Measurements from ENCODE around the gene CALML5. TPM values are rescaled to one million over a fixed set of nuclear protein-coding genes. Genes with fewer than 3 reads are reported as not detected.
A peak's percentile ranks its signal among the peaks of the same experiment; 100 is the strongest.

Gene CALML5
- total RNA-seq, 4 donors from 2014 or later = not detected

GRCh38 chr10:5537684-5538083 is 38.3 kb upstream of the CALML5 start:
- peak; percentile 1 for DNase-seq
- intact Hi-C loops (cut with DNase I; ENCODE audit: low total_unique reads) = no loop called here
- H3K27me3 ChIP-seq = no peaks in the 10 kb centered on the region
- peaks cover 0 to 13% (median 6%) of the 10 kb centered on the region in 4 donors for H3K4me1 ChIP-seq
- H3K27ac ChIP-seq = no peak overlapping the region
- no peaks in the 10 kb centered on the region for H3K36me3 ChIP-seq
- WGBS, 2 donors (ENCODE audit: low coverage in 1 of 2) = 74 to 94% methylated on average over 6 of the region's 6 CpGs
- in situ Hi-C loops (cut with MboI; ENCODE audit: low pct_ligation_motif_present in 1 of 4, low pct_unique_long_range_greater_than_20kb in 1 of 4, low sequenced_read_pairs in 3 of 4) = no loop called here
- TF ChIP-seq POLR2AphosphoS5 (IDR thresholded peaks at IDR 0.05) = no peak
- TF ChIP-seq EP300 (IDR thresholded peaks at IDR 0.05; ENCODE audit: low read depth) = no peak
- TF ChIP-seq POLR2A (IDR thresholded peaks at IDR 0.05) = no peak
- TF ChIP-seq CTCF (IDR thresholded peaks at IDR 0.05) = no peak
- no peaks in the 10 kb centered on the region for H3K9me3 ChIP-seq
- no peak overlapping the region for H3K4me3 ChIP-seq

GRCh38 chr10:5536486-5537081 is 37.2 kb upstream of the CALML5 start:
- in situ Hi-C loops (cut with MboI; ENCODE audit: low pct_ligation_motif_present in 1 of 4, low pct_unique_long_range_greater_than_20kb in 1 of 4, low sequenced_read_pairs in 3 of 4) = no loop called here

GRCh38 chr10:5534880-5535856 is 35.8 kb upstream of the CALML5 start:
- Histone ChIP-seq H3K27ac (peak overlapping the region in 1 of 4 donors; percentile 7), H3K36me3 (no peaks in the 10 kb centered on the region), H3K4me3 (no peak overlapping the region), H3K9me3 (no peaks in the 10 kb centered on the region), H3K27me3 (no peaks in the 10 kb centered on the region), H3K4me1 (peaks cover 0 to 2% (median 0%) of the 10 kb centered on the region in 4 donors)
- WGBS, 2 donors (ENCODE audit: low coverage in 1 of 2) = 71 to 98% methylated on average over 5 to 8 of the region's 8 CpGs
- in situ Hi-C loops (cut with MboI; ENCODE audit: low pct_ligation_motif_present in 1 of 4, low pct_unique_long_range_greater_than_20kb in 1 of 4, low sequenced_read_pairs in 3 of 4) (no loop called here), intact Hi-C loops (cut with DNase I; ENCODE audit: low total_unique reads) (no loop called here)
- no peak for DNase-seq
- no peak for TF ChIP-seq POLR2A (IDR thresholded peaks at IDR 0.05)

More at GRCh38 chr10:5536486-5537081, 37.2 kb upstream of the CALML5 start:
- no peaks in the 10 kb centered on the region for H3K36me3 ChIP-seq
- no peak overlapping the region for H3K27ac ChIP-seq
- no peak overlapping the region for H3K4me3 ChIP-seq
- peaks cover 0 to 12% (median 5%) of the 10 kb centered on the region in 4 donors for H3K4me1 ChIP-seq
- no peaks in the 10 kb centered on the region for H3K9me3 ChIP-seq
- TF ChIP-seq EP300 (IDR thresholded peaks at IDR 0.05; ENCODE audit: low read depth) (no peak), CTCF (IDR thresholded peaks at IDR 0.05) (no peak), POLR2AphosphoS5 (IDR thresholded peaks at IDR 0.05) (no peak), POLR2A (IDR thresholded peaks at IDR 0.05) (no peak)
- intact Hi-C loops (cut with DNase I; ENCODE audit: low total_unique reads) = no loop called here
- peak; percentile 0 for DNase-seq
- H3K27me3 ChIP-seq = no peaks in the 10 kb centered on the region
- whole genome bisulfite sequencing, 2 donors (ENCODE audit: low coverage in 1 of 2) = 82 to 92% methylated on average over 5 to 7 of the region's 7 CpGs

- no peak overlapping the region for H3K27ac ChIP-seq
- TF ChIP-seq POLR2A (IDR thresholded peaks at IDR 0.05) = no peak
- TF ChIP-seq POLR2AphosphoS5 (IDR thresholded peaks at IDR 0.05) = no peak
- TF ChIP-seq EP300 (IDR thresholded peaks at IDR 0.05; ENCODE audit: low read depth) = no peak
- TF ChIP-seq CTCF (IDR thresholded peaks at IDR 0.05) = no peak
- WGBS, 2 donors (ENCODE audit: low coverage in 1 of 2) = 90 to 92% methylated on average over 13 to 38 of the region's 38 CpGs
- no peaks in the 10 kb centered on the region for H3K36me3 ChIP-seq
- H3K4me1 ChIP-seq = peaks cover 0 to 9% (median 0%) of the 10 kb centered on the region in 4 donors
- intact Hi-C loops (cut with DNase I; ENCODE audit: low total_unique reads) = no loop called here
- H3K27me3 ChIP-seq = no peaks in the 10 kb centered on the region
- H3K9me3 ChIP-seq = no peaks in the 10 kb centered on the region
- in situ Hi-C loops (cut with MboI; ENCODE audit: low pct_ligation_motif_present in 1 of 4, low pct_unique_long_range_greater_than_20kb in 1 of 4, low sequenced_read_pairs in 3 of 4) = no loop called here
- peak; percentile 4 for DNase-seq
- H3K4me3 ChIP-seq = no peak overlapping the region
Observed at GRCh38 chr10:5534051-5534821, 34.9 kb upstream of the CALML5 start.

Measured in transverse colon (tissue), 4 donors.